HL-60/S4 (cell line): ENCODE measurements around the gene ASCL3.
"Not testable (repeated sequence)": the region's sequence is repeated elsewhere in the genome, so short reads cannot be mapped to it uniquely, and the experiment has no call there.

ENCODE experiments used
- in situ Hi-C: fragments of 300-500 bp; cut with MboI; formaldehyde crosslinking; loops from 2 replicates; pipeline ENCODE4 v1.14.3; 2022; ENCODE audit warnings: low sequenced_read_pairs

Gene ASCL3

GRCh38 chr11:8942518-8943066, at the start of gene ASCL3:
ASCL3 (minus strand) TSS chr11:8943016; CDS start chr11:8938161, 4,855 bp downstream.
- in situ Hi-C loops = no loop called here

GRCh38 chr11:8989453-8989852, 46.6 kb upstream of the ASCL3 start:
- in situ Hi-C loops = no loop called here

- in situ Hi-C loops = no loop called here
Observed at GRCh38 chr11:8988329-8989234, 45.8 kb upstream of the ASCL3 start.

GRCh38 chr11:8987446-8987845, 44.6 kb upstream of the ASCL3 start:
- in situ Hi-C loops = no loop called here

GRCh38 chr11:8986772-8987171, 44.0 kb upstream of the ASCL3 start:
- in situ Hi-C loops = not testable (repeated sequence)

GRCh38 chr11:8985462-8985861, 42.6 kb upstream of the ASCL3 start:
- in situ Hi-C loops = no loop called here

GRCh38 chr11:8983552-8983951, 40.7 kb upstream of the ASCL3 start:
- in situ Hi-C loops = no loop called here

- in situ Hi-C loops = no loop called here
Observed at GRCh38 chr11:8980485-8980884, 37.7 kb upstream of the ASCL3 start.

- in situ Hi-C loops = not testable (repeated sequence)
Observed at GRCh38 chr11:8979365-8979764, 36.5 kb upstream of the ASCL3 start.

GRCh38 chr11:8973121-8973520, 30.3 kb upstream of the ASCL3 start:
- in situ Hi-C loops = no loop called here

- in situ Hi-C loops = no loop called here
Observed at GRCh38 chr11:8971924-8972316, 29.1 kb upstream of the ASCL3 start.

- in situ Hi-C loops = no loop called here
Observed at GRCh38 chr11:8971196-8971923, 28.5 kb upstream of the ASCL3 start.

GRCh38 chr11:8967184-8967583, 24.4 kb upstream of the ASCL3 start:
- in situ Hi-C loops = no loop called here

GRCh38 chr11:8964324-8965320, 21.8 kb upstream of the ASCL3 start, which contains the start of gene TMEM9B:
TMEM9B (minus strand) TSS chr11:8964442; CDS start chr11:8964313, 129 bp downstream.
- in situ Hi-C loops = no loop called here

GRCh38 chr11:8963569-8964323, 20.9 kb upstream of the ASCL3 start:
- in situ Hi-C loops = no loop called here

GRCh38 chr11:8962841-8963240, 20.0 kb upstream of the ASCL3 start:
- in situ Hi-C loops = no loop called here

- in situ Hi-C loops = no loop called here
Observed at GRCh38 chr11:8961401-8961800, 18.6 kb upstream of the ASCL3 start.

- in situ Hi-C loops = no loop called here
Observed at GRCh38 chr11:8959546-8960166, 16.8 kb upstream of the ASCL3 start.

- in situ Hi-C loops = no loop called here
Observed at GRCh38 chr11:8956860-8957259, 14.0 kb upstream of the ASCL3 start.
